HG03457 (cell line): Measurements from ENCODE around the gene LMBRD2.

ENCODE experiments used
- ATAC-seq: cut with Tn5 transposase; IDR thresholded peaks from one replicate; pipeline ENCODE4 v1.9.1; 2021; ENCODE audit warnings: moderate number of reproducible peaks; ENCODE audit not compliant: unreplicated experiment

LMBRD2 gene

DNA sequence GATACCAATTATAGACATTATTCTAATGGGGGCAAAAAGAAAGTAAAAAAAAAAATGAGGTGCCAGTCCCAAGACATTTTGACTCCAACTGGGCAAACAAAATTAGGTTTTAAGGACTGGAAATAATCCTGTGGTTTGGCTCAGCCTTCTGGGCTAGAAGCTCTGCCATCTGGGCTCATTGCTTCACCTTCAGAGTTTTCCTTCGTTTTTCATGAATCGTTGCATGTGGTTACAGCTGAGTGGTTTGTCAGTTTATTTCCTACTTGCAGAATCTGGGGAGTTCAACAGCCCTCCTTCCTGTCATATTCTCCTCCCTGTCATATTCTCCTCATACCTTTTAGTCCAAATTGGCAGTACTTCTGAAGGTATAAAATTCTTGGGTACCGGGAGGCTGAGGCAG lies 97.0 kb downstream of the LMBRD2 start:
- no peak for ATAC-seq

DNA sequence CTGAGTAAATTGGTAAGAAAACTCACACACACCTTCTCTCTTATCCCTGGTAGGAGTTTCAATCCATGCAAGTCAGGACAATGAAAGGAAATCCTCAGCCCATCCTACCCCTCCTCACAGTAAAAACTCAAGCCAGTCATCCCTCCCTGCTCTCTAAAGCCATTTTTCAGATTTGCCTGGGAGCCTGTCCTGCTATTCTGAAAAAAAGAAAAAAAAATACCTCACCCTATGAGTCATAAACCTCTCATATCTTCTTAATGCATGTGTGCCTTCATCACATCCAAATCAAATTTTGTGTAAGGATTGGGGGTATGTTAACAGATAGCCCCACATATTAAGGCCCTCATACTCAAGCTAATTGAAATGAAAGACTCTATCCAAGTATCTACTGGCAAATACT lies 99.1 kb downstream of the LMBRD2 start:
- ATAC-seq, result no peak

DNA sequence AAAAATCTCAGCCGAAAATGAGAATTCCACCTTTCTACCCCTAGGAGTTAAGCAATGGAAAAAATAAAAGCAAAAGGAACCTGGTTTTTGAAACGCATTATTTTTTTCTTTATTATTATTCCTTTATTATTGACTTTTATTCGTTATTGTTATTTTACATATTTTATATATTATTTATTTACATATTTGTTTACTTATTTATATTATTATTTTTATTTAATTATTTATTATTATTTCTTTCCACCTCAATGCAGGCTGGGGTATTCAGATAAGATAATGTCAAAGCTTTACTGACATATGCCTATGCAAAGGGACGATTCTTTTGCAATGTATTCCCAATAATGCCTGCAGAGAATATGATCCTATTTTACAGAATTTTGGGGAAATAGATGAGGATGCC lies 101.7 kb downstream of the LMBRD2 start:
- no peak for ATAC-seq
